Colon (tissue), 2 donors: ENCODE measurements around the gene PTPRD.

ENCODE experiments used
- FAIRE-seq: peaks from 2 replicates; lab custom pipeline; 2012; peaks lifted over from hg19 to GRCh38; lab: Jason Lieb, UNC
- donor health status: control.
- donor health status: control.

Gene PTPRD

GRCh38 chr9:8899511-8899910, 1713.3 kb downstream of the PTPRD start:
- no peak for FAIRE-seq

GRCh38 chr9:8895861-8896224, 1717.0 kb downstream of the PTPRD start:
- FAIRE-seq: no peak

GRCh38 chr9:8895106-8895860, 1717.5 kb downstream of the PTPRD start:
- FAIRE-seq: no peak

GRCh38 chr9:8890695-8891094, 1722.1 kb downstream of the PTPRD start:
- no peak for FAIRE-seq

- FAIRE-seq: no peak
Measured at GRCh38 chr9:8889100-8889499, 1723.7 kb downstream of the PTPRD start.

- FAIRE-seq: no peak
Measured at GRCh38 chr9:8888591-8888990, 1724.2 kb downstream of the PTPRD start.

GRCh38 chr9:8887369-8887768, 1725.4 kb downstream of the PTPRD start:
- FAIRE-seq: peak; percentile 49

- no peak for FAIRE-seq
Measured at GRCh38 chr9:8883321-8883720, 1729.5 kb downstream of the PTPRD start.

GRCh38 chr9:8880060-8880459, 1732.7 kb downstream of the PTPRD start:
- no peak for FAIRE-seq

GRCh38 chr9:8879284-8879683, 1733.5 kb downstream of the PTPRD start:
- no peak for FAIRE-seq

- FAIRE-seq: no peak
Measured at GRCh38 chr9:8877753-8878494, 1734.9 kb downstream of the PTPRD start.

GRCh38 chr9:8876303-8876702, 1736.5 kb downstream of the PTPRD start:
- FAIRE-seq: peak; percentile 36

GRCh38 chr9:8874482-8874881, 1738.3 kb downstream of the PTPRD start:
- no peak for FAIRE-seq

- FAIRE-seq: no peak
Measured at GRCh38 chr9:8872802-8873201, 1740.0 kb downstream of the PTPRD start.

GRCh38 chr9:8871796-8872445, 1740.9 kb downstream of the PTPRD start:
- no peak for FAIRE-seq

GRCh38 chr9:8871396-8871795, 1741.4 kb downstream of the PTPRD start:
- FAIRE-seq: no peak

- no peak for FAIRE-seq
Measured at GRCh38 chr9:8869812-8870211, 1743.0 kb downstream of the PTPRD start.

- no peak for FAIRE-seq
Measured at GRCh38 chr9:8868632-8869031, 1744.2 kb downstream of the PTPRD start.

GRCh38 chr9:8867148-8867547, 1745.7 kb downstream of the PTPRD start:
- FAIRE-seq: no peak

GRCh38 chr9:8864545-8864896, 1748.3 kb downstream of the PTPRD start:
- no peak for FAIRE-seq

- no peak for FAIRE-seq
Measured at GRCh38 chr9:8863886-8864544, 1748.8 kb downstream of the PTPRD start.

- FAIRE-seq: no peak
Measured at GRCh38 chr9:8863069-8863468, 1749.7 kb downstream of the PTPRD start.

- FAIRE-seq: no peak
Measured at GRCh38 chr9:8860925-8861324, 1751.9 kb downstream of the PTPRD start.
